HuH-7.5 (cell line): ENCODE measurements around the gene CDT1.
A peak's percentile ranks its signal among the peaks of the same experiment; 100 is the strongest.

ENCODE experiments used
- DNase-seq: peaks from one replicate; pipeline ENCODE4 v3.0.0; 2011; ENCODE audit warnings: low spot score

The CDT1 gene

GRCh38 chr16:88804552-88805339 is 1.2 kb downstream of the CDT1 start:
- peak; percentile 96 for DNase-seq

GRCh38 chr16:88805340-88805715 is 1.7 kb downstream of the CDT1 start:
- DNase-seq: no peak

- no peak for DNase-seq
These were observed 2.4 kb downstream of the CDT1 start for GRCh38 chr16:88805887-88806393.

GRCh38 chr16:88806491-88807111 is 3.0 kb downstream of the CDT1 start:
- DNase-seq: no peak

- DNase-seq: no peak
These were observed 3.6 kb downstream of the CDT1 start for GRCh38 chr16:88807142-88807625.

DNA sequence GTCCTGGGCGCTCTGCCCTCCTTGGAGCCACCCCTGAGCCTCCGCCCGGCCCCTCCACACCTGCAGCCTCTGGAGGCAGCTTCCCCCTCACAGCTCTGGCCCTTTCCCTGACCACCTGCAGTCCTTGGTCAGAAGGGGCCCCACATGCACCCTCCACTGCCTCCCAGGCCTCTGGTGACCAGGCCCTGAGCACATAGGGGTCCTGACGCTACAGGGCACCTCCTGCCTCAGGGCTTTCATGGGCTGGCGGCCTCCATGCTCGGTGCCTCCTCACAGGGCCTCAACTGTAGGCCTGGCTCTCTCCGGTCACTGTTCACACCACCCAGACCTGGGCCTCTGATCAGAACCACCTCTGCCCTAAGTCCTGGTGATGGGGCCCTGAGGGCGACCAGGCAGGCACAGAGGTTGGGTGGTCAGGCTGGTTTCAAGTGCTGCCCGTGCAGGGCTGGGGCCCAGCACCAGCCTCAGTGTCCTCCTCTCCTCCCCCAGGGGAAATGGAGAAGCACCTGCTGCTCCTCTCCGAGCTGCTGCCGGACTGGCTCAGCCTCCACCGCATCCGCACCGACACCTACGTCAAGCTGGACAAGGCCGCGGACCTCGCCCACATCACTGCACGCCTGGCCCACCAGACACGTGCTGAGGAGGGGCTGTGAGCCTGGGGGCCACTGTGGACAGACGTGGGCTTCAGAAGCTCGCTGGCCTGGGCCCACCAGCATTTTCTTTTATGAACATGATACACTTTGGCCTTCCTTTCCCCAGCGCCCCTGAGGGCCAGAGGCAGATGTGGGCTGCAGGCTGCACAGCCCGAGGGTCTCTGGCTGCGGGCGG is 4.3 kb downstream of the CDT1 start:
- no peak for DNase-seq

GRCh38 chr16:88809068-88809675 is 5.6 kb downstream of the CDT1 start:
- DNase-seq: no peak

- DNase-seq: no peak
These were observed 6.1 kb downstream of the CDT1 start for GRCh38 chr16:88809676-88810165.

GRCh38 chr16:88810166-88810911 is 6.8 kb downstream of the CDT1 start:
- no peak for DNase-seq

DNA sequence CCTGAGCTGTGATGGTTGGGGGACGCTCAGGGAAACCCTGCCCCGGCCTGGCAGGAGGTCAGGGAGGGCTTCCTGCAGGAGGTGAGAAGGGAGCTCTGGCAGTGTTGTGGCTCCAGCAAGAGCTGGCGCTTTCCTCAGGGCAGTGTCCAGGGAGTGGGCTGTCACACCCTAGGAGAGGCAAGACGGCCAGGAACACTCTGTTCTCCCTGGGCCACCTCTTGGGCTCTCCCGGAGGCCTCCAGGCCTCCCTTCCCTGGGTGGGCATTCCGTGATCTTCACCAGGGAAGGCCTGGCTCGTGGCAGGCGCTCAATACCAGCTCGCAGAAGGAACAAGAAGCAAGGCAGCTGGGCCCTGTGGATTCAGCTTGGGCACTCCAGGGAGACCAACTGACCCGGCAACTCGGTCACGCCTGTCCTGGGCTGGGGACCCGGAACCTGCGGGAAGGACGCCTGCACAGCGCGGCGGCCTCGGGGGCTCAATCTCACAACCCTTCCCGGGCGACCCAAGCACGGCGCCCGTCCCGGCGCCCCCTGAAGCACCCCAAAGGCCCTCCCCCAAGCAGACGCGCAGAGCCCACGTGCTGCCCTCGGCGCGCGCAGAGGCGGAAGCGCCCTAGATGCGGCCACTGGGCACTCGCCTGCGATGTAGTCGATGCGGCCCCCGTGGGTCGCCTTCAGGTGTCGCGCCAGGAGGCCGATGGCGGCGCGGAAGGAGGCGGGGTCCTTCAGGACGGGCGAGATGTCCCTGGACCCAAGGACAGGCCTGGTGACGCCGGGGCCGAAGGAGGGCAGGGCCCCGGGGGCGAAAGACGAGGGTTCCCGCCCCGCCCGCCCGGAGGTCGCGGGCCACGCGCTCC is 7.6 kb downstream of the CDT1 start:
- DNase-seq: peak; percentile 86

GRCh38 chr16:88811769-88812512 is 8.4 kb downstream of the CDT1 start, which contains the start of gene APRT:
Gene APRT (minus strand): TSS chr16:88811928. CDS start chr16:88811899, 29 bp downstream.
- peak; percentile 98 for DNase-seq

GRCh38 chr16:88812513-88813268 is 9.1 kb downstream of the CDT1 start:
- no peak for DNase-seq

- no peak for DNase-seq
These were observed 9.9 kb downstream of the CDT1 start for GRCh38 chr16:88813269-88814143.

DNA sequence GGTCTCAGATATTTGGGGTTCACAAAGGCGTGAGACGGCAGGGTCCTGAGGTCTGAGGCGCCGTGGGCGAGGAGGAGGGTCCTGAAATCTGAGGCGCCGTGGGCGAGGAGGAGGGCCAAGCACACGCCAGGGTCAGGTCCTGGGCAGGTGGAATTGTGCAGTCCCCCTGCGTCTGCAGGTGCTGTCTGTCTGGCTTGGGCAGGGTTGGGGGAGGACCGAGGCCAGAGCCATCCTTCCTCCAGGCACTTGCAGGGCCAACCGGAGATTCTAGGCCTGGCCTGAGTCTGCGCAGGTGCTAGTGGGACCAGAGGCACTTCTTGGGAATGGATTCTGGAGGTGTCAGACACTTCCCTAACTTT is 10.5 kb downstream of the CDT1 start:
- no peak for DNase-seq

- no peak for DNase-seq
These were observed 11.6 kb downstream of the CDT1 start for GRCh38 chr16:88815227-88815626.

DNA sequence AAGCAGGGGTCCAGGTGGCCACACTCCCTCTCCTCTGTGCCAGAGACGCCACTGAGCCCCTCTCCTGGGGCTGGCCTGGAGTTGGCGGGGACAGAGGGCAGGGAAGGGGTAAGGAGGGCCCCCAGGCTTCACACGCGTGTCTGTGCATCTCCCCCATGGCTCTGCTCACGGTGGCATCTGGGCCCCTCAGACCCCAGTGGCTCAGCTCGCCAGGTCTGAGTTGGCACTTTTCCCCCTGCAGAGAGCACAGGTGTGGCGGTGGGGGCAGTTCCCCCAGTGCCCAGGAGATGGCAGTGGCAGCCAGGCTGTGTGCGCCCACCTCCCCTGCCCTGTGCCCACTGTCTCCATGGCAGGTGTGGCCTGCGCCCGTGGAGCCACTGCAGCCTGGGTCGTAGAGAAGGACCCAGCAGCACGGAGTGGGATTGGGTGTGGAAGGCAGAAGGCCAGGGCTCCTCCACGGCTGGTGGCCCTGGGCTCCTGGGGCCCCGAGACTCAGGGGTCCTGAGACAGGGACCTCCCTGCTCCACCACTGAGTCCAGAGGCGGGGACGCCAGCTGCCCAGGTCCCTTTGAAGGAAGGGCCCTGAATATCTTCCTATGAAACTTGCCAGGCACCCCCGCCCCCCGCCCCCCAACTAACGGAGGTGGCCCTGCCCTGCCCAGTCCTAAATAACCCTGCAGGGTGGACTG is 12.5 kb downstream of the CDT1 start:
- no peak for DNase-seq
